ENCODE data around the gene OGA.
"Not testable (repeated sequence)": the region's sequence is repeated elsewhere in the genome, so short reads cannot be mapped to it uniquely, and the experiment has no call there.

Gene OGA

DNA sequence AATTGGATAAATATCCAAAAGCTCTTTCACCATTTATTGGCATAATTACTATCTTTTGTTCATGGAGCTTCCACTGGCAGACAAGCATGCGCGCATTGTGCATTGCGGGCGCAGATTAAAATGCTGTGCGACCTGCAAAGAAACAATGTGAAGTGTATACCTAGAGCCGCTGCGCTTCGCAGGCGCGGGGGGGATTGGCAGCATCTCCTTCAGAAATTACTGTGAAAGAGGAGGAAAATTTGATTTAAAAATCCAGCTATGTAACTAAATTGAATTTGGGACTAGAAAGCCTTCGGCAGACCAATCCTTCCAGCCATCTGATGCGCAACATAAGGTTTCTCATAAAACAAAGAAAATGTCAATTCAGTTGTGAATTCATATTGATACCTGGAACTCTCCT, 24.7 kb downstream of the OGA start:
- DNase-seq = no peak

DNA sequence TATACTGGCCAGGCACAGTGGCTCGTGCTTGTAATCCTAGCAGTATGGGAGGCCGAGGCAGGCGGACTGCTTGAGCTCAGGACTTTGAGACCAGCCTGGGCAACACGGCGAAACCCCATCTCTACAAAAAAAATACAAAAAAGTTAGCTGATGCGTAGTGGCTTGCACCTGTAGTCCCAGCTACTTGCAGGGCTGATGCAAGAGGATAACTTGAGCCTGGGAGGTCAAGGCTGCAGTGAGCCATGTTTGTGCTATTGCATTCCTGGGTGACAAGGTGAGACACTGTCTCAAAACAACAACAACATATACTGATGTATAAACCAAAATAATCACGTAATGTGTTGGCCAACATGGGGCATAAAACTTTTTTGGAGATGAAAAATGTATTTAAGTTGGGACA, 28.6 kb downstream of the OGA start:
- DNase-seq = no peak

DNA sequence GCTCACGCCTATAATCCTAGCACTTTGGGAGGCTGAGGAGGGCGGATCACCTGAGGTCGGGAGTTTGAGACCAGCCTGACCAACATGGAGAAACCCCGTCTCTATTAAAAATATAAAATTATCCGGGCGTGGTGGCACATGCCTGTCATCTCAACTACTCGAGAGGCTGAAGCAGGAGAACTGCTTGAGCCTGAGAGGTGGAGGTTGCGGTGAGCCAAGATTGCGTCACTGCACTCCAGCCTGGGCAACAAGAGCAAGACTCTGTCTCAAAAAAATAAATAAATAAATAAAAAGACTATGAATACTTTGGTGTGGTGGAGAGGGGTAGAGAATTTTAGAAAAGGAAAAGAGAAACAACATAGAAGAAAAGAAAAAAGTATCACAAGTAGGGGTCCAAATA, 29.0 kb downstream of the OGA start:
- not testable (repeated sequence) for DNase-seq

DNA sequence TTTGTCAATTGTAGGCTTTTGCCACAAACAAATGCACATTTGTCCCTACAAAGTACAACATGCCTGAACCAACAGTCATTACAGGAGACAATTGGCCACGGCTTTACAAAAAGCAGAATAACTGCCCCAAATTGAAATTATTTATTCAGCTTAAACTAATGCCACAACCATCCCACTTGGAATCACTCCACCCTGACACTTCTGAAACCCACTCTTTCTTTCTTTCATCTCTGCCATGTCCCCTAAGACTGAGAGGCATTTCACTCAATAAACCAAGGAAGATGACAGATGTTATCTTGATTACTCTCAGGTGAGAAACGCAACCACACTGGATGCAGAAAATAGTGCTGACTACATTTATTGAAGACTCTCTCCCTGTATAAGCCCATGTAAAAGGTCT, 32.4 kb downstream of the OGA start:
- DNase-seq = no peak

DNA sequence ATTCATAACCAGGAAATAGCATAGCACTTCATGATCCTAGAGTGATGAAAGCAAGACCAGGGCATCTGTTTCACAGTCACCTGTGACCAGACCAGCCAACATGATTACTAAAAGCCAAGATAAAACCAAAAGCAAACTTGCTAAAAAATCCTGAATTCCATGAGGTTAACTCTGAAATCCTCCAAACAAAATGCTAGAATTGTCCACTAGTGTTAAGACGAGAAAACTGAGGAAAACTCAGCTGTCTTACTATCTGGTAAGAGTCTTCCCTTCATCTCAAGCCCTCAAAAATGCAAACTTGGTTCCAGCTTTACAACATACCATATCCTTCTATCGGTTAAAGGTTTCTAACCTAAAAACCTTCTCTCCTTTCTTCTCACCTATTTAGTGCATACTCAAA, 33.7 kb downstream of the OGA start:
- no peak for DNase-seq

DNA sequence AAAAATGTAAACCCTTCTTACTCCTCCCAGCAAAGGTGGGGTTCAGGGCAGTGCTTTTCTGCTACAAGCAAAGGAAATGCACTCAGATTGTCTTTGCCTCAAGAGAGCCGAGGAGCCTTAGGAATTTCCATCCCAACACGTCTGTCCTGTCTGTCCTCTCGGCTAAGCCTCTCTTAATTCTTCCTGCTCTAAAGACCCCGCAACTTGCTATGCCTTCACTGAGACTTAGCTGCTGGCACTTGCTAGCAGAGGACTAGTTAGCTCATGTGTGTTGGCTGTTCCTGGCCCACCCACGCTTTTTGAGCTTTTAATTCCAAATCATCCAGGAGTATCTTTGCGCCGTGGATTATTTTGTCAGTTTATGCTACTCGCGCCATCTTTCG, 34.5 kb downstream of the OGA start:
- peak; percentile 22 for DNase-seq

DNA sequence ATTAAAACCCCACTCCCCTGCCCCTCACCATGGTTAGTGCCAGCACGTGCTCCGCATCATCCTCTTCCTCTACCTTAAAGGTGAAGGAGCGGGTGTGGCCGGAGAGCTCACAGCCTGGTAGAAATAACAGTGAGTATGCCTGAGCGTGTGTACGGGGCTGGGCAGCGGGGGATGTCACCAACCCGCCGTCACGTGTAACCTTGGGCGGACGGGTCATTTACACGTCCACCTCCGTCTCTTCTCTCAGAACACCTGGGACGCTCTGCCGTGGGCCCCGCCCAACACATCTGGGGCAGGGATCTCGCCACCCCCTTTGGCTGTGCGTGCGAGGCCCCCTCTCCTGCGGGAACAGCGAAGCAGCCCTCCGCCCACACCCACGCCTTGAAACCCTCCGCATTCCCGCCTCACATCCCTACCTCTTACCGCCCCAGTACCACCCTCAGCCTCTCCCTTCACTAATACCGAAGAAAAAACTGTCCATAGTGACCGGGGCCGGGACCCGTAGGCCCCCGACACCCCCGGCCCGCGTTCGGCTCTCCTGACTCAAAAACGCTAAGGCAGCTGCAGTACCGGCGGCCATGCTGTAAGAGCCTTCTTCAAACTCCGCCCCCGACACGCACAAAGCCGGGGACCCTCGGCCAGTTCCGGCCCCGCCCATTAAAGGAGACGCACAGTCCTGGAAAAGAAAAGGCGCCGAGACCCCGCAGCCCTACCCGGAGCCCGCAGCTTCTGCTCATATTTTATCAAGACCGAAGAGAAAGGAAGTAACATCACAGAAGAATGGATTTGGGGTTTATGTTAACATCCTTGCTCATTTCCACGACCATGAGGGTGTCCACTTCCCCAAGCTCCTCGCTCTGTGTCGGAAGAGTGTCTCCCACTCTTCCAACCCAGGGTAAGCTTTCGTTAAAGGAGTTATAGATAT, 35.2 kb downstream of the OGA start, which contains the start of gene NPM3:
Gene NPM3 (minus strand): TSS at position 636 of the 925 bp plus-strand sequence. CDS start 56 bp downstream, at position 580.
- DNase-seq = peak; percentile 74

DNA sequence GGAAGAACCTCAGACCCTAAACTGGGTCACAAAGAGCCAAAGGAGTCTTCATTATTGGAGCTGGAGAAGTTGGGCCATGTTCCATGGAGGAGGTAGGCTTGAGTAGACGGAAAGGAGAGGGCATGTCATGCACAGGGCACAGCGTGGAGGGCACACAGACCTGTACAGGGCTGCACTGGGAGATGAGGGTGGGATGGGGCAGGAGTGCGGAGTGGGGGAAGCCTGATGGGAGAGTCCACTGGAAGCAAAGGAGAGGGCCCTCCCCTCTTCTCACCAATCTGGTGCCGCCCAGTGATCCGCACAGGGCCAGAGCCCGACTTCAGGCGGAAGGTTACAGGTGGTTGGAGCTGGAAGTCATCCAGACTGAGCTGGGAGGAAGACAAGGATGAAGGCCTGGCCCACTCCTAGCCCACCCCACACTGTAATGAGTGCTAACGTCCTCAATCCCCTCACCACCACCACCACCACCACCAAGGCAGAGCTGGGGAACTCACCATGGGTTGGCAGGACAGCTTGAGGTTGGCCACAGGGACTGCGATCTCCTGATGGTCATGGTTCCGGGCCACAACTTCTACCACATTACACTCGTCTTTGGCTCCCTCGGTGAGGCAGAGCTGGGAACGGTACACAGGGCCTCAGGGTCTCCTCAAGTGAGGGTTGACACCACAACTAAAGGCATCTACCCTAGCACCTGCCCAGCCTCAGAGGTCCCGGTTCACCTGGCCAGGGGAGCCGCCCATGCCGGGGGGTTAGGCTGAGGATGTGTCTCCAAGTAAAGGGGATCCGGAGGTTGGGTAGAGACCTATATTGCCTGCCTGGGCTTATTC, 36.0 kb downstream of the OGA start:
- DNase-seq = no peak

DNA sequence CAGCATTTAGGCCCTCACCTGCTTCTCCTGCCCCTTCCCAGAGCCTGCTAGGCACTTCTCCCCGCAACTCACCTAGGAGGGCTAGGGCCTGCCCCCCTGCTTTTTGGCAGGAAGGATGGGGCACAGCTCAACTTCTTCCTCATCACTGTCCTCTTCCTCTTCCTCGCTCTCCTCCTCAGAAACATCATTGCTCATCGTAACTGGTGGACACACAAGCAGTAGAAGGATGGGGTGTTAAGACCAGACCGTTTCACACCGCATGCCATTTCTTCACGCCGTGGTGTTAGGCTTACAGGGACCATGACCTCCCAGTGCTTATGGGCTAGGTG, 36.6 kb downstream of the OGA start:
- no peak for DNase-seq

DNA sequence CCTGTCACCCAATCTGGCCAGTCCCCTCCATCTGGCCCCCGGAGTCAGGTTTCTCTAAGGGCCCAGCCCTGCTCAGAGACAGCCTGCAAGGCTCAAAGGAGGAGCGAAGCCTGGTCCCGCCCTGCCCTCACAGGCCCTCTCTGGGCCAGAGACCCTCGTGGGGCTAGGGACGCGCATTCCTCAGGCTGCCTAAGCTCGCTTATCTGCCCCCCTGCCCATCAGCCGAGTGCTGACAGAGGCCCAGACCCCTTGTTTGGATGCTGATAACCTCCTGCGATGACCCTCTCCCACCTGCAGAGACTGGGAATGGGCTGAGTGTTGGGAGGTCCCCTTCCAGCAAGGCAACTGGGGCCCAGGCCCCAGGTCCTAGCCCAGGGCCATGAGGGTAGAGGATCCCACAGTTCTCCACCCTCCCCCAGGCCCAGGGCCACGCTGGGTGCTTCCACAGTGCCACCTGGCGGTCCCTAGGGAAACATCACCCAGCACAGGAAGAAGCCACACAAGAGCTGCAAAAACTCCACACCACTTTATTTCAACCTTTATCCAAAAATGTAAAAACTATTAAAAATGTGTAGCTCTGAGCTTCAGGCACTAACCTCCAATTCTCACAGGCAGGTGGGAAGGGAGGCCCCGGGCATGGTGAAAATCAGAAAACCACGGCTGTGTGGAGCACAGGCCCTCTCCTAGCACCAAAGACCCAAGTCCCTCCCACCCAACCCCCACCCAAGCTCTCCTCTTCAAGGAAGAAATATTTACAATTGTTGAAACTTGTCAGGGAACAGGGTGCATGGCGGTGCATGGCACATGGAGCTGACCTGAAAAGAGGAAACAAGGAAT, 37.2 kb downstream of the OGA start:
- DNase-seq = peak; percentile 8

DNA sequence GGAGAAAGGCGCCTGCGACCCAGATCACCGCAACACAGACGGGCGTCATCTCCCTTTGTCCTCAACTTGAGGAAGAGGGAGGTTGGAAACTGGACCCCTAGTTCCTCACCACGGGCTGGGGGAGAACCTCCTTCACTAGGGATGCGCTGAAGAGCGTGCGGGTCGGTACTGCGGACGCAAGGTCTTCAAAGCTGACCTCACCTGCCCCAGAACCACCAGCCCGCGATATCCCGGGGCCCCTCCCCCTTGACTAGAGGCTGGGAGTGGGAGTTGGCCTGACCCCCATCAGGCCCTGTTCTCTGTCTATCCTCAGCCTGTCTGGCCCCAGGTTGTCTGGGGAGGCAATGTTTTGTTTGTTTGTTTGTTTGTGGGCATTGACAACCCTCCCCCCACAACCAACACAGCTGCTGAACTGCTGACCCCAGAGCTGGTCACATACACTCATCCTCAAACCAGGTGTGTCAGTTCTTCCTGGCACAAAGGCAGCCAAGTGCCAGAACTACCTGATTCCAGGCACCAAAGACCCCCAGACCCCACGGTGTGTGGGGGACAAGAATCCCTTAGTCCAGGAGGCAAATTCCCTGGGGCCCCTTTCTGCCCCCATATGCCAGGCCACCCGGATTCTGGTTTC, 37.9 kb downstream of the OGA start:
- DNase-seq = no peak

DNA sequence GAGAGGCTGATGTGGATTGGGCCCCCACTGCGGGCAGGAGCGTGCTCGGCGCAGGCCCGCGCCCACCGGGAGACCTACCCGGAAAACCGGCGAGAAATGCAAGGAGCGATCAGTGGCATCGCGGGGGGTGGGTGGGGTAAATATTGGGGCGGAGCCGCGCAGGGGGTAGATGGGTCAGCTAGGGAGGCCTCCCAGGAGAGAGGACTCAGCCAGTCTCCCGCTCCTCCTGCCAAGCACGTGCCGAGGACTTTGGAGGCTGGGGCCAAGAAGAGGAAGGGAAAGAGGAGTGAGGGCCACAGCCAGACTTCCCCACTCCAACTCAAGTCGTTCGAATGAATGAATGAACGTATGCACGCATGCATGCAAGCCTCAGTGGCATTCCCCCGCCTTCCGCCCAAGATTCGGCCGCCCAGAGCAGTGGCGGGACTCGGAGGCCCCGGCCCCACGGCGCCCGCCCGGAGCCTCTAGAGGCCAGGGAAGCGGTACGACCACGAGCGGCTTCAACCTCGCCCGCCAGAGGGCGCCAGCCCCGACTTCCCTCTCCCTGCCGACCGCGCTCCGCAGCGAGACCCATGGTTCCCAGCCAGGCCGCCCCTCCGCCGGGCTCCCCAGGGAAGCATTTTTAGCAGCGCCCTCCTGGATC, 38.6 kb downstream of the OGA start:
- DNase-seq = peak; percentile 16

DNA sequence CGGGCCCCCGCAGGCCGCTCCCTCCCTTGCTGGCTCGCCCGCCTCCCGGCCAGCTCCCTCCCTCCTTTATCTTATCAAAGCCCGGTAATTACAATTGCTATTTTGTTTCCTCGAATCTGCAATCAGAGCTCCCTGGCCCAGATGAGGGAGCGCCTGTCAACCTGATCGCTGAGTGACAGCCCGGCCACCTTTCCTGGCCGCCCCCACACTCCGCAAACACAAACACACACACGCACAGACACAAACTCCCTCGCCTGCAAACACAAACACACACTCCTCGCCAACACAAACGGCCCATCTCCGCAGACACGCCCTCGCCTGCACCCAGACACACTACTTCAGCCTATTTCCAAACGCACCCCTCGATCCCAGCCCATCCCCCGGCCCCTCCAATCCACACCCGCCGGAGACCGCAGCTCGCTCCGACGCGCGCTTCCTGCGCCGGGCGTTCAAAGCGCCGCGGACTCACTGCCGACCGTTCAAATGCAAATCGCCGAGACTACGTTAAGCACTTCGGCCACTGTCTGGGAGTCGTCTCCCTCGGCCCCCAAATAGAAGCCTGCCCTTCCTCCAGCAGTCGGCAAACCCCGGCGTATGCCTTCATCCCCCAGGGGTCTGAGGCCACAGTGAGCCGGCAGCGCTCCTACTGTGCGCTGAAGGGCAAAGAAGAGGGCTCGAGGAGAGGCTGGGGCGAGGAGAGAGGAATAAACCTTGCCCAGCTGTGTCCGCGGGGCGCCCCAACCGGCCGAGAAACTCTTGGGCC, 39.3 kb downstream of the OGA start:
- peak; percentile 17 for DNase-seq

DNA sequence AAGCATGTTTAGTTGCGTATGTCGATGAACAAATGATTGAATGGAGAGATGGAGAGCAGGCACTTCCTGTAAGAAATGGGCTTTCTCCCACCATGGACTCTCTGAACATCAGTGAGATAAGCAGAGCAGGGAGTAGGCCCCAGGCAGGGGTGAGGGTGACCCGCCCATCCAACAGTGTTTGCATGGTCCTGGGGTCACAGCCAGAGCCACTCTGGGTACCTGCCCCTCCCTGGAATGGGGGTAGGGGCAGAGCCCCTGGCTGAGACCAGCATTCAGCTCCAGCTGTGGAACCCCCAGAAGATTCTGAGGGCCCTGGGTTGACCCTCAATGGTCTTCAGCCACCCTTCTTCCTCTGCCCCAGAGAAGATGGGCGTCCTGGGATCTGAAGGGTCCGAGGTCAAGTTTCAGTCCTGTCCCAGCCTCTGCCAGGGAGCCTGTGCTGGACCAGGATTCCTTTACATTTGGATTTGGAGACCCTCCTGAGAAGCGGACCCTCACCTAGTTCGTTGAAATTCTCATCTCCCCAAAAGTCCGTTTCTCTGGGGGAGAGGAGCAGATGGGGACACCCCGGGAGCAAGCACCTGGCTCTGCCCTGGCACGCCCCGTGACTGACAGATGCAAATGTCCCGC, 40.0 kb downstream of the OGA start:
- DNase-seq = no peak

DNA sequence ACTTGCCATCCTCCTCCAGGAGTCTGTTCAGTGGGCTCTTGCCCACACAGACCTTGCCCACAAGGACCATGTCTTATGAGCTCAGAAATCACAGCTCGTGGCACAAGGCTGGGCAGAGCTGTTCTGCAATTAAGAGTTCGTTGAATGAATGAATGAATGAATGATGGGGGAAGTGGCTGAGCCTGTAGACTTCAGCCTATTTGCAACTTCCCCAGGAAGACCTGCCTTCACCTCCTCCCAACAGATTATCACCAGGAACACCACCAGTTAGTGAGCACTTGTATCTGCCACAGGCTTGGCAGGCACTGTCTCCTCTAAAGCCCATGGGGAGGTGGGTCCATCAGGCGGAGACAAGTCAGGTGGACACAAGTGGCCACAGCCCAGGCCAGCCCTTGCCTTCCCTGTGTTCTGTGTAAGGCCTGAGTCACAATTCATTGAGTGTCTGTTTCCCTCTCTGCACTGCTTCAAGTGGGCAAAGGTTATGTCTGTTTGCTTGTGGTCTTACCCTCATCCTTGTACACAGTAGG, 40.6 kb downstream of the OGA start:
- DNase-seq = no peak

DNA sequence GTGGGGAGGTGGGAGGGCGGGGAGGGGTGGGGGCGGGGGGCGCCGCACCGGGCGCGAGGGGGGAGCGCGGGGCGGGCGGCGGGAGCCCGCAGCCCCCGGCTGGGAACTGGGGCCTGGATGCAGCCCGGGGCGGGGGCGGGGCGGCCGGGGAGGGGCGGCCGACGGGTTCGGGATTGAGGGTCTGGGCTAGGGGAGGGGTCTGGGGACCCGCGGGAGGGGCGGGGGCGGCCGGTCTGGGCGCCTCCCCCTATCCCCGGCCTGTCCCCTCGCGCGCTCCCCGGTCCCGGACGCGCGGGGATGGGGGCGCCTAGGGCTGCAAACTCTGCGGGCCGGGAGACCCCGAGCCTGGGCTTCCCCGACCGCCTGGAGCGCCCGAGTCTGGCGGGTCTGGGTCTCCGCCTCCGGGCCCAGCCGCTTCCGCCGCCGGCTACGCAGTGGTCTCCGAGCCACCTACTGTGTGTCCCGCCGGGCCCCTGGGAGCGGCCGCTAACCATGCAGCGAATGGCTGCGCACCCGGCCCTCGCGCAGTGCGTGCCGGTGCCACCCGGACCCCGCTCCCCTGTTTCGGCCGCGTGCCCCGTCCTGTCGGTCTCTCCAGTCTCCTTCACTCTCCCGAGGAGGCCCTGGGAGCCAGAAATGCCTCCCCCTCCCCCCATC, 42.0 kb downstream of the OGA start:
- no peak for DNase-seq

DNA sequence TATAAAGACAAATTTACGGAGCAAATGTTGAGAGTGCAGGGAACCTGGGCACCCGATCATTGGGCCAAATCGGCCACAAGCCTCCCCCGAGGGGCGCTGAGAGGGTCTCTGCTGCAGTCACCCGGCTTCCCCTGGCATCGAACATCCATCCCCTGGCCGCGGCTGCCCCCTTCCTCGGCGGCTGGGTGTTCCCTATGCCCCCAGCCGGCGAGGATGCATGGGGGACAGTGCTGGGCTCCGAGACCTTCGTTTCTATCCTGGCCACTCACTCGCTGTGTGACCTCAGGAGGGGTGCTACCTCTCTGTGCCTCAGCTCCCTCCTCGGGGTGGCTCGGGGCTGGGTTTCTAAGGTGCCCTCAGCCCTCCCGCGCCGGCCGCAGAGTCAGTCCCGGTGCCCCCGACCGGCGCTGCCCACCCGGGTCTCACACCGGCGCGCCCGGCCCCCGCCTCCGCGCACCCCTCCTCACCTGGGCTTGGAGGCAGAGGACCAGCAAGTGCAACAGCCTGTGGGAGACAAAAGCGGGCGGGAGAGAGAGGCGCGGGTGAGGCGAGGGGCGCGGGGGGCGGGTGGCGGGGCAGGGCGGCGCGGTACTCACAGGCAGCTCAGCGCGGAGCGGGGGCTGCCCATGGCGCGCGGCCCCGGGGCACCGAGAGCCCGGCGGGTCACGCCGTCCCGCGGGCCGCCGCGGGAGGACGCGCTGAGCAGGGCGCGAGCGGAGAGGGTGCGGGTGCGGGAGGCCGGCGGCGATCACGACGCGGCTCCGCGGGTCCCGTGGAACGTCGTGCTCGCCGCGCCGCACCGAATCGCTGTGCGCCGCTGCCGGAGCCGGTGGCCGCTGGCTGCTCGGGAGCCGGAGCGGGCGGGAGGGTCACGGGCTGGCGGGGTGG, 42.7 kb downstream of the OGA start, which contains the start of gene FGF8:
Gene FGF8 (minus strand): TSS at position 842 of the 888 bp plus-strand sequence. CDS start 214 bp downstream, at position 628.
- no peak for DNase-seq

DNA sequence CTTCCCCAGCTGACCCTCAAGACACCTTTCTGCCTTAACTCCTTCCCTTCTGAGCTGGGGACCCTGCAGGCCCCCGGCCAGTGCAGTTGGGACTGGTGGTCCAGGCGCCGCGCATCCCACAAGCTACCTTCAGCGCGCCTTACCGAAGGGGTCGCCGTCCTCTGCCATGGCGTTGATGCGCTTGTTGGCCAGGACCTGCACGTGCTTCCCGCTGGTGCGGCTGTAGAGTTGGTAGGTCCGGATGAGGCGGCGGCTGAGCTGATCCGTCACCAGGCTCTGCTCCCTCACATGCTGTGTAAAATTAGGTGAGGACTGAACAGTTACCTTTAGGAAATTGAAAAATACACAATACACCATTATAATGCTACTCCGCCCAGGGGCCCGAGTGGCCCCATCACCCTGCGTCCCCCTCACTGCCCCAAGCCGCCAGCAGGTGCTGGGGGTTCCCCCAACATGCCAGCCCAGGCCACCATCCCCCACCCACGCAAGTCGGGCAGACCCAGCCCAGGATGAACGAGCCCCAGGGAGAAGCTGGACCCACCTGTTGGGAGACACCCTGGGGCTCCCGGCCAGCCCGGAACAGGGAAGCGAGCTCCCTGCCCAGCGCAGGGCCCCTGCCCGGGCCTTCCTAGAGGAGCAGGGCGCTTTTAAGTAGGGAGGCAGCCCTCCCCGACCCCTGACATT, 43.5 kb downstream of the OGA start:
- DNase-seq = no peak
